Cerebellar cortex (tissue), 1 donor: Measurements from ENCODE around the gene MTUS2.

Experiments used
- DNase-seq: peaks from one replicate; pipeline ENCODE4 v3.0.0-alpha.2; 2015; ENCODE audit warnings: low spot score

Gene MTUS2

GRCh38 chr13:28859069-28859468 is 38.9 kb downstream of the MTUS2 start:
- no peak for DNase-seq

- no peak for DNase-seq
Observed at GRCh38 chr13:28859717-28860116, 39.6 kb downstream of the MTUS2 start.

- no peak for DNase-seq
Observed at GRCh38 chr13:28864544-28864943, 44.4 kb downstream of the MTUS2 start.

- no peak for DNase-seq
Observed at GRCh38 chr13:28865149-28865744, 45.1 kb downstream of the MTUS2 start.

- no peak for DNase-seq
Observed at GRCh38 chr13:28865951-28866350, 45.8 kb downstream of the MTUS2 start.

- no peak for DNase-seq
Observed at GRCh38 chr13:28866932-28867331, 46.8 kb downstream of the MTUS2 start.

GRCh38 chr13:28867564-28867963 is 47.4 kb downstream of the MTUS2 start:
- DNase-seq, result peak; percentile 56

GRCh38 chr13:28872427-28873176 is 52.5 kb downstream of the MTUS2 start:
- no peak for DNase-seq

- no peak for DNase-seq
Observed at GRCh38 chr13:28875846-28876615, 55.9 kb downstream of the MTUS2 start.

GRCh38 chr13:28877408-28877807 is 57.3 kb downstream of the MTUS2 start:
- no peak for DNase-seq

GRCh38 chr13:28885181-28885580 is 65.0 kb downstream of the MTUS2 start:
- no peak for DNase-seq

GRCh38 chr13:28889086-28889732 is 69.1 kb downstream of the MTUS2 start:
- no peak for DNase-seq

- no peak for DNase-seq
Observed at GRCh38 chr13:28890712-28891111, 70.6 kb downstream of the MTUS2 start.

- no peak for DNase-seq
Observed at GRCh38 chr13:28918030-28918429, 97.9 kb downstream of the MTUS2 start.

- peak; percentile 48 for DNase-seq
Observed at GRCh38 chr13:28922341-28922740, 102.2 kb downstream of the MTUS2 start.

- no peak for DNase-seq
Observed at GRCh38 chr13:28935104-28935503, 115.0 kb downstream of the MTUS2 start.

- DNase-seq, result no peak
Observed at GRCh38 chr13:28942906-28943305, 122.8 kb downstream of the MTUS2 start.

GRCh38 chr13:28953714-28954418 is 133.7 kb downstream of the MTUS2 start:
- no peak for DNase-seq

- no peak for DNase-seq
Observed at GRCh38 chr13:28954419-28954725, 134.2 kb downstream of the MTUS2 start.

GRCh38 chr13:28954810-28955209 is 134.7 kb downstream of the MTUS2 start:
- DNase-seq, result no peak

- DNase-seq, result no peak
Observed at GRCh38 chr13:28955264-28955966, 135.3 kb downstream of the MTUS2 start.
